HG02943 (cell line): ENCODE data around the gene SLC22A31.
A peak's percentile ranks its signal among the peaks of the same experiment; 100 is the strongest.

ENCODE experiments used
- ATAC-seq: cut with Tn5 transposase; IDR thresholded peaks from one replicate; pipeline ENCODE4 v1.9.1; 2021; ENCODE audit warnings: mild to moderate bottlenecking, low read depth, moderate library complexity; ENCODE audit not compliant: unreplicated experiment

Gene SLC22A31

GRCh38 chr16:89217388-89218191, 17.3 kb upstream of the SLC22A31 start, which contains the start of gene ZNF778:
TSS of gene ZNF778 (plus strand) at chr16:89217703. CDS start at chr16:89221128, 3,425 bp downstream.
- ATAC-seq, result peak; percentile 63

- ATAC-seq, result peak; percentile 12
Measured at GRCh38 chr16:89217138-89217387, 16.7 kb upstream of the SLC22A31 start.

- no peak for ATAC-seq
Measured at GRCh38 chr16:89216315-89217137, 16.2 kb upstream of the SLC22A31 start.

GRCh38 chr16:89210904-89211515, 10.7 kb upstream of the SLC22A31 start:
- no peak for ATAC-seq

- no peak for ATAC-seq
Measured at GRCh38 chr16:89210165-89210903, 10.0 kb upstream of the SLC22A31 start.

- no peak for ATAC-seq
Measured at GRCh38 chr16:89209522-89210044, 9.2 kb upstream of the SLC22A31 start.

- no peak for ATAC-seq
Measured at GRCh38 chr16:89207993-89208392, 7.7 kb upstream of the SLC22A31 start.

GRCh38 chr16:89202422-89203215, 2.3 kb upstream of the SLC22A31 start:
- ATAC-seq, result no peak

GRCh38 chr16:89201439-89202377, 1.4 kb upstream of the SLC22A31 start:
- no peak for ATAC-seq

- no peak for ATAC-seq
Measured at GRCh38 chr16:89200850-89201411, 594 bp upstream of the SLC22A31 start.

GRCh38 chr16:89199241-89200123, 855 bp downstream of the SLC22A31 start:
- ATAC-seq, result no peak

GRCh38 chr16:89198417-89199240, 1.7 kb downstream of the SLC22A31 start:
- ATAC-seq, result no peak

GRCh38 chr16:89197633-89198416, 2.5 kb downstream of the SLC22A31 start:
- ATAC-seq, result no peak

- ATAC-seq, result no peak
Measured at GRCh38 chr16:89197033-89197632, 3.2 kb downstream of the SLC22A31 start.

- ATAC-seq, result no peak
Measured at GRCh38 chr16:89195521-89196171, 4.7 kb downstream of the SLC22A31 start.
